Gastrocnemius medialis (tissue), 4 donors: ENCODE results near the gene FAM174C. TPM values are rescaled to one million over a fixed set of nuclear protein-coding genes. Genes with fewer than 3 reads are reported as not detected.

Source experiments
- ATAC-seq, 2 donors: fragments of 150-250 bp; one replicate each; pipeline ENCODE4 v1.9.1; 2016
- DNase-seq, 2 donors: peaks; one replicate each; pipeline ENCODE4 v3.0.0-alpha.2; 2019
- H3K27ac ChIP-seq, 4 donors: fragments of 200-600 bp; sonication (generic); 1 replicate in 1 of 4; 2 replicates in 3 of 4; pipeline ENCODE4 v1.5.1; 2016 to 2018; ENCODE audit warnings: mild to moderate bottlenecking in 2 of 4, moderate library complexity in 1 of 4
- H3K27me3 ChIP-seq, 3 donors: fragments of 200-600 bp; sonication (generic) in 2 of 3; 1 replicate in 1 of 3; 2 replicates in 2 of 3; pipeline versions ENCODE4 v1.5.1 to v1.6.0; 2016 to 2019; ENCODE audit warnings: mild to moderate bottlenecking in 1 of 3, moderate library complexity in 1 of 3
- H3K36me3 ChIP-seq, 2 donors: fragments of 200-600 bp; sonication (generic) in 1 of 2; one replicate each; pipeline ENCODE4 v1.5.1; 2017 to 2018
- H3K4me1 ChIP-seq, 2 donors: fragments of 200-600 bp; sonication (generic) in 1 of 2; one replicate each; pipeline ENCODE4 v1.5.1; 2016 to 2017; ENCODE audit warnings: mild to moderate bottlenecking in 2 of 2
- H3K4me3 ChIP-seq, 4 donors: fragments of 200-600 bp; sonication (generic) in 3 of 4; 1 replicate in 1 of 4; 2 replicates in 3 of 4; pipeline ENCODE4 v1.5.1; 2016 to 2019; ENCODE audit warnings: mild to moderate bottlenecking in 2 of 4
- H3K9me3 ChIP-seq, 3 donors: fragments of 200-600 bp; sonication (generic) in 2 of 3; 1 replicate in 1 of 3; 2 replicates in 2 of 3; pipeline ENCODE4 v1.5.1; 2016 to 2019
- POLR2A ChIP-seq, 2 donors: fragments of 450-650 bp; IDR thresholded peaks; one replicate each; pipeline ENCODE4 v1.6.1; 2017; ENCODE audit warnings: antibody characterized with exemption in 2 of 2, mild to moderate bottlenecking in 2 of 2, moderate library complexity in 2 of 2
- in situ Hi-C, 4 donors: fragments of 200-750 bp; cut with MboI; loops; one replicate each; pipeline versions ENCODE4 v1.15.0 to v1.8.0; 2017; ENCODE audit warnings: low sequenced_read_pairs in 4 of 4
- intact Hi-C: fragments of 100-400 bp; cut with DNase I; formaldehyde crosslinking; loops from one replicate; pipeline ENCODE4 v1.15.1; 2023; ENCODE audit warnings: low total_unique reads
- total RNA-seq, 4 donors: library from RNA; depleted of rRNA; stranded (reverse); fragments of >200 nt; gene quantifications; one replicate each; pipeline versions ENCODE4 v1.1.0 to v1.2.3, GENCODE V29; 2016
- TF ChIP-seq, protein P1 (sequence below), 5 experiments: fragments of 450-650 bp in 3 of 5; fragments of 200-600 bp in 2 of 5; sonication (generic) in 2 of 5; IDR thresholded peaks in 4 of 5; conservative IDR thresholded peaks in 1 of 5; 1 replicate in 4 of 5; 2 replicates in 1 of 5; pipeline ENCODE4 v1.5.1; 2016 to 2019; ENCODE audit warnings: antibody characterized with exemption in 5 of 5, mild to moderate bottlenecking in 3 of 5, moderate library complexity in 3 of 5

Gene FAM174C
- total RNA-seq, 4 donors from 2014 or later: 18.7 to 36.7 (median 28.7) TPM

DNA sequence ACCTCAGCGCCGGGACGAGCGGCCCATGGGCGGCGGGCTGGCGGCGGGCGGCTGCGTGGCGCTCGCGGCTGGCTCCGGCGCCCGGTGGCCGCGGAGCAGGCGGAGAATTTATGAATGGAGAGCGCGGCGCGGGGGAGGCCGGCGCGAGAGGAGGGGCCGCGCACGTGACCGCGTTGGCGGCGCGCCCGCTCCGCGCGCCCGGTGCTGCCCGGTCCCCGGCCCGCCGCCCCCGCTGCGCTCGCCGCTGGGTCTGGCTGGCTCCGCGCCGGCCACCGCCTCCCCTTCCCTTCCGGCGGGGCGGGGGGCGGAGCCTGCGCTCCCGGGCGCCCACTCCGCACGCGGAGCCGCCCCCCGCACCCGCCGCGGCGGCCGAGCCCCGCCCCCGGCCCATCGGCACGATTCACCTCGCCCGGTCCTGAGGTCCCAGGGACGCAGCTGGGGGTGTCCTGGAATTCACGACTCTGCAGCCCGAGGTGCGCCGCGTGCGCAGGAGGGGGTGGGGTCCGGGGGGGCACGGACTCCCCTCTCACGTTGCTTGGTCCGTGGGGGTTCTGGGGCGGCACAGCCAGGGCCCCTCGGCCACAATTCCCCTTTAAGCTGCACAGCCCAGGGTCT lies 37.5 kb upstream of the FAM174C start, which contains the start of gene CBARP:
CBARP (minus strand) TSS at position 252 of the 615 bp plus-strand sequence. CDS start 1,905 bp downstream, outside the sequence.
- peak within 1 kb of the TSS; percentile 93 to 100 (median 97) for H3K27ac ChIP-seq
- intact Hi-C loops: no loop called here
- peaks cover 20 to 34% of the 10 kb centered on the region in 2 donors for H3K4me1 ChIP-seq
- H3K9me3 ChIP-seq: no peaks in the 10 kb centered on the region
- no peak for ATAC-seq
- H3K4me3 ChIP-seq: peak within 1 kb of the TSS; percentile 52 to 58 (median 54)
- peaks cover 4 to 6% (median 5%) of the 10 kb centered on the region in 3 donors for H3K27me3 ChIP-seq
- in situ Hi-C loops: no loop called here
- H3K36me3 ChIP-seq: no peaks in the 10 kb centered on the region
- peak; percentile 33 to 47 for TF ChIP-seq POLR2A (IDR thresholded peaks at IDR 0.05)
- TF ChIP-seq, protein P1, sequence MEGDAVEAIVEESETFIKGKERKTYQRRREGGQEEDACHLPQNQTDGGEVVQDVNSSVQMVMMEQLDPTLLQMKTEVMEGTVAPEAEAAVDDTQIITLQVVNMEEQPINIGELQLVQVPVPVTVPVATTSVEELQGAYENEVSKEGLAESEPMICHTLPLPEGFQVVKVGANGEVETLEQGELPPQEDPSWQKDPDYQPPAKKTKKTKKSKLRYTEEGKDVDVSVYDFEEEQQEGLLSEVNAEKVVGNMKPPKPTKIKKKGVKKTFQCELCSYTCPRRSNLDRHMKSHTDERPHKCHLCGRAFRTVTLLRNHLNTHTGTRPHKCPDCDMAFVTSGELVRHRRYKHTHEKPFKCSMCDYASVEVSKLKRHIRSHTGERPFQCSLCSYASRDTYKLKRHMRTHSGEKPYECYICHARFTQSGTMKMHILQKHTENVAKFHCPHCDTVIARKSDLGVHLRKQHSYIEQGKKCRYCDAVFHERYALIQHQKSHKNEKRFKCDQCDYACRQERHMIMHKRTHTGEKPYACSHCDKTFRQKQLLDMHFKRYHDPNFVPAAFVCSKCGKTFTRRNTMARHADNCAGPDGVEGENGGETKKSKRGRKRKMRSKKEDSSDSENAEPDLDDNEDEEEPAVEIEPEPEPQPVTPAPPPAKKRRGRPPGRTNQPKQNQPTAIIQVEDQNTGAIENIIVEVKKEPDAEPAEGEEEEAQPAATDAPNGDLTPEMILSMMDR (IDR thresholded peaks at IDR 0.05 in 4 of 5, conservative IDR thresholded peaks at IDR 0.05 in 1 of 5): no peak
- no peak for DNase-seq

DNA sequence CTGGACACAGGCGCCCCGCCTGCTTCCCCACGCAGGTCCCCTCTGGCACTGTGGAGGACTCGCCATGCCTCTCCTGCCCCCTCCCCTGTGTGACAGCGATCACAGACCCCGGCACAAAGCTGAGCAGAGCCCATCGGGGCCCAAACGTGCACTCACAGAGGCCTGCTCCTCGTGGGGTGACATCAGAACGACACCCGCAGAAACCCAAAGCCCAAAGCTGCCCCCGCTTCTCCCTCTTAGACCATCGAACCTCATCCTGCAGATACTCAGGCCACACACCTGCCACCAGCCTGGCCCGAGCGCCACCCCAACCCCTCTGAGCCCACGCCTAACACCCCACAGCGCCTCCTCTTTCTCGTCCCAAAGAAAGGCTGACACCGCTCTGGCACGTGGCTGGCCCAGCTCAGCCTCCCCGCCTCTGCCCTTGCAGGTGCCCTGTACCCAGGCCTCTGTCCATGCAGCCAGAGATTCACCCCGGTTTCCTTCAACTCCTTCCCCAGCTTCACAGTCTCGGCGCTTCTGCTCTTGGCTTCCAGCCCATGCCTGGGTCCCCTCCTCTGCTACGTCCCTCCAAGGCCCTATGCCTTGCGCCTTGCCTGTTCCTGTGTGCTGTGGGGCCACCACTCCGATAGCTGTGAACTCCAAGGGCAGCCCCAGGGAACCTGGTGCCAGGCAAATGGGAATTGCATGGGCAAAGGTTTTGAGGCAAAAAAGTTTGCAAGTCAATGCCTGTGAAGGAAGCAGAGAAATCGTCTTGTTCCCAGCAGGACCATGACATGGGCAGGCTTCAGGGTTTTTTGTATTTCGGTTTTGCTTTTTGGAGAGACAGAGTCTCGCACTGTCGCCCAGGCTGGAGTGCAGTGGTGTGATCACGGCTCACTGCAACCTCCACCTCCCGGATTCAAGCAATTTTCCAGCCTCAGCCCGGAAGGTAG lies 36.7 kb upstream of the FAM174C start:
- H3K27me3 ChIP-seq: peaks cover 4 to 6% (median 5%) of the 10 kb centered on the region in 3 donors
- H3K4me3 ChIP-seq: peak overlapping the region; percentile 1 to 50 (median 31)
- no peaks in the 10 kb centered on the region for H3K9me3 ChIP-seq
- in situ Hi-C loops (no loop called here), intact Hi-C loops (no loop called here)
- DNase-seq: no peak
- no peak for ATAC-seq
- TF ChIP-seq, protein P1 (IDR thresholded peaks at IDR 0.05 in 4 of 5, conservative IDR thresholded peaks at IDR 0.05 in 1 of 5): no peak
- no peak for TF ChIP-seq POLR2A (IDR thresholded peaks at IDR 0.05)
- H3K36me3 ChIP-seq: no peaks in the 10 kb centered on the region
- H3K27ac ChIP-seq: peak overlapping the region; percentile 93 to 100 (median 97)
- H3K4me1 ChIP-seq: peaks cover 27 to 42% of the 10 kb centered on the region in 2 donors

DNA sequence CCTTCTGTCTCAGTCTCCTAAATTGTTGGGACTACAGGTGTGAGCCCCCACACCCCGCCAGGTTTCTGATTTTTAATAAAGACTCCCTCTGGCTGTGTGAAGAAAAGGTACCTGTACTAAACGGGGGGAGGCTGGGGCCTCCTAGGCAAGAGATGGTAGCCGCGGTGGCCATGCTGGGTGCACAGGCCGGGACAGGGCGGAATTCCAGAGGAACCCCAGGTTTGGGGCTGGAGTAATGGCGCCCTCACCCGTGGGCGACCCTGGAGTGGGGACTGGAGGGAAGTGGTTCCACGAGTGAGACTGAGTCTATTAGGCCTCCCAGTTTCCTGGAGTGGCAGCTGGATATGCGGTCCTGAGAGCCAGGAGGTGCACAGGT lies 35.9 kb upstream of the FAM174C start:
- H3K4me1 ChIP-seq: peaks cover 34 to 50% of the 10 kb centered on the region in 2 donors

More for the DNA sequence above, 35.9 kb upstream of the FAM174C start:
- H3K4me3 ChIP-seq: no peak overlapping the region
- in situ Hi-C loops (no loop called here), intact Hi-C loops (no loop called here)
- DNase-seq (no peak), ATAC-seq (no peak)
- no peaks in the 10 kb centered on the region for H3K9me3 ChIP-seq
- no peak for TF ChIP-seq POLR2A (IDR thresholded peaks at IDR 0.05)
- TF ChIP-seq, protein P1 (IDR thresholded peaks at IDR 0.05 in 4 of 5, conservative IDR thresholded peaks at IDR 0.05 in 1 of 5): no peak
- no peaks in the 10 kb centered on the region for H3K36me3 ChIP-seq
- peak overlapping the region; percentile 93 to 100 (median 97) for H3K27ac ChIP-seq
- H3K27me3 ChIP-seq: peaks cover 4 to 6% (median 5%) of the 10 kb centered on the region in 3 donors
